NB4 (cell line): Measurements from ENCODE around the gene CARMIL1.

Experiments used
- DNase-seq: peaks from one replicate; pipeline ENCODE4 v3.0.0; 2010; ENCODE audit warnings: low read depth
- H3K4me3 ChIP-seq: one replicate; pipeline ENCODE4 v1.5.1; 2011; ENCODE audit warnings: mild to moderate bottlenecking, low read depth, low read length, moderate library complexity
- MAX ChIP-seq: IDR thresholded peaks from 2 replicates; pipeline ENCODE4 v1.6.1; 2011; ENCODE audit warnings: low read depth, low read length
- MYC ChIP-seq: IDR thresholded peaks from 2 replicates; pipeline ENCODE4 v1.6.1; 2011; ENCODE audit warnings: low read depth, low read length
- POLR2A ChIP-seq: IDR thresholded peaks from 2 replicates; pipeline ENCODE4 v1.6.1; 2011; ENCODE audit warnings: mild to moderate bottlenecking; ENCODE audit not compliant: insufficient read length; ENCODE audit errors: extremely low read depth
- TF ChIP-seq, protein P1 (sequence below): IDR thresholded peaks from one replicate; pipeline ENCODE4 v1.5.1; 2012; ENCODE audit warnings: low read depth, low read length

The CARMIL1 gene

DNA sequence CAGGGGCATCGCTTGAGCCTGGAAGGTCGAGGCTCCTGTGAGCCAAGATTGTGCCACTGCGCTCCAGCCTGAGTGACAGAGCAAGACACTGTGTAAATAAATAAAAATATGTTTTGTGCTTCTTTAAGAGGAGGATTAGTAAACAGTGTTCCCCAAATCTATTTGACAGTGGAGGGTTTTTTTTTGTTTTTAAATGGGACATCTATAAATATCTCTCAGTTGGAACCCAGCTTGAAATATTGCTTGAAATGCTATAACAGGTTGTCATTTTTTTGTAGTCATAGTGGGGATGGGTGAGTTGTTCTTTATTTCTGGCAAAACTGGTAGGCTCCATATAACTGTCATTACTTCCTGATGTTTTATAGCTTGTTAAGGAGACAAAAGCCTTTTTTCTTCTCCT, 54.3 kb downstream of the CARMIL1 start:
- H3K4me3 ChIP-seq, result no peak overlapping the region
- TF ChIP-seq MYC (no peak), MAX (no peak), POLR2A (no peak)
- TF ChIP-seq, protein P1, sequence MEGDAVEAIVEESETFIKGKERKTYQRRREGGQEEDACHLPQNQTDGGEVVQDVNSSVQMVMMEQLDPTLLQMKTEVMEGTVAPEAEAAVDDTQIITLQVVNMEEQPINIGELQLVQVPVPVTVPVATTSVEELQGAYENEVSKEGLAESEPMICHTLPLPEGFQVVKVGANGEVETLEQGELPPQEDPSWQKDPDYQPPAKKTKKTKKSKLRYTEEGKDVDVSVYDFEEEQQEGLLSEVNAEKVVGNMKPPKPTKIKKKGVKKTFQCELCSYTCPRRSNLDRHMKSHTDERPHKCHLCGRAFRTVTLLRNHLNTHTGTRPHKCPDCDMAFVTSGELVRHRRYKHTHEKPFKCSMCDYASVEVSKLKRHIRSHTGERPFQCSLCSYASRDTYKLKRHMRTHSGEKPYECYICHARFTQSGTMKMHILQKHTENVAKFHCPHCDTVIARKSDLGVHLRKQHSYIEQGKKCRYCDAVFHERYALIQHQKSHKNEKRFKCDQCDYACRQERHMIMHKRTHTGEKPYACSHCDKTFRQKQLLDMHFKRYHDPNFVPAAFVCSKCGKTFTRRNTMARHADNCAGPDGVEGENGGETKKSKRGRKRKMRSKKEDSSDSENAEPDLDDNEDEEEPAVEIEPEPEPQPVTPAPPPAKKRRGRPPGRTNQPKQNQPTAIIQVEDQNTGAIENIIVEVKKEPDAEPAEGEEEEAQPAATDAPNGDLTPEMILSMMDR, result no peak
- no peak for DNase-seq

DNA sequence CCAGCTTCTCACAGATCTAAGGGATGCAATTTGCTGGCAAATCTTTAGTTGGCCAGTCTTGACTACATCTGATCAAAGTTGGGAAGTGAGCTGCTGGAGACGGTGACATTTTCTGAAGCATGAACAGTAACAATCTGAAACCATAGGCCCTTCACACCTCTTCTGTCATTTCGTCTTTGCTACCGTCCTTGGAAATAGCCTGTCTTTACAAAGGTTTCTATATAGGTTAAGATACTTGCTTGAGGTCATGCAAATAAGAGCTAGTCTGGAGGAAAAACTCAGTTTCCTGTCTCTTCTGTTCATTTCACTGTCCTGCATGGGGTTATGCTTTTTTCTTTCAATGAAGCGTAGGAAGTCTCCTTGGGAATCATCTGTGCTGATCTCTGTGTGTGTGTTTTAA, 55.6 kb downstream of the CARMIL1 start:
- TF ChIP-seq, protein P1, result no peak
- TF ChIP-seq MYC (no peak), POLR2A (no peak), MAX (no peak)
- DNase-seq, result no peak
- H3K4me3 ChIP-seq, result no peak overlapping the region

DNA sequence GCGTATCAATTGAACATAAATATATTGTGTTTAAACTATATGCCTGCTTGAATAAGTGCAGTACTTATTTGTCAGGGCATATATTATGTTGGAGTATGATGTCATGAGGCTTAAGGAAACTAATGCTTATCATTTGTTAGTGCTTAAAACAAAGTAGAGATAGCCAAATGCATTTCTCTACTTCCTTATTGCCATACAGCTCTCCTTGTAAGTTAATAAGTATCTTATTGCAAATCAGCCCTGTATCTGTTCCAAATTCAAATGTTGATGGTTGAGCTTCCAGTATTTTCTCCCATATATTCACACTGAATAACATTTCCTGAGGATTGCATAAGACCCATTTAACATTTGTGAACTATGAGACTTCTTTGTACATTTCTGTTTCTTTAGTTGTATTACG, 57.8 kb downstream of the CARMIL1 start:
- no peak overlapping the region for H3K4me3 ChIP-seq
- TF ChIP-seq POLR2A, result no peak
- TF ChIP-seq, protein P1, result no peak
- TF ChIP-seq MAX, result no peak
- no peak for TF ChIP-seq MYC
- DNase-seq, result no peak

DNA sequence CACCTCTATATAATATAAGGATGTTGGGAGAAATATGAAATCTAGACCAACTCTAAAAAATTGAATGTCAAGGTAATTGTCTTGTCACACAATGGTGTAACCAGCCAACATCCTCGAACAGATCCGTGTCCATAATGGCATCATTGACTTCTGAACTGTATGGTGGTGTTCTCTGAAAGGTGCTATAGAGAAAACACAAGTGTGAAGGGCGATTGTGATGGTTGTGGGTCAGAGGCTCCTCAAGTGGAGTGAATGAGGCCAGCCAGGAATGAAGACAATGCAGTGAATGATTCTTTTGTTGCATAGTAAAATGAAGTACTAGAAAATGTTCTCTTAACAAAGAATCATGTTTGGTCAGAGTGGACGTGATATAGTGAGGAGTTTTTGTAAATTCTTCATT, 58.3 kb downstream of the CARMIL1 start:
- no peak for DNase-seq
- no peak for TF ChIP-seq MYC
- TF ChIP-seq POLR2A, result no peak
- TF ChIP-seq, protein P1, result no peak
- no peak for TF ChIP-seq MAX
- H3K4me3 ChIP-seq, result no peak overlapping the region

DNA sequence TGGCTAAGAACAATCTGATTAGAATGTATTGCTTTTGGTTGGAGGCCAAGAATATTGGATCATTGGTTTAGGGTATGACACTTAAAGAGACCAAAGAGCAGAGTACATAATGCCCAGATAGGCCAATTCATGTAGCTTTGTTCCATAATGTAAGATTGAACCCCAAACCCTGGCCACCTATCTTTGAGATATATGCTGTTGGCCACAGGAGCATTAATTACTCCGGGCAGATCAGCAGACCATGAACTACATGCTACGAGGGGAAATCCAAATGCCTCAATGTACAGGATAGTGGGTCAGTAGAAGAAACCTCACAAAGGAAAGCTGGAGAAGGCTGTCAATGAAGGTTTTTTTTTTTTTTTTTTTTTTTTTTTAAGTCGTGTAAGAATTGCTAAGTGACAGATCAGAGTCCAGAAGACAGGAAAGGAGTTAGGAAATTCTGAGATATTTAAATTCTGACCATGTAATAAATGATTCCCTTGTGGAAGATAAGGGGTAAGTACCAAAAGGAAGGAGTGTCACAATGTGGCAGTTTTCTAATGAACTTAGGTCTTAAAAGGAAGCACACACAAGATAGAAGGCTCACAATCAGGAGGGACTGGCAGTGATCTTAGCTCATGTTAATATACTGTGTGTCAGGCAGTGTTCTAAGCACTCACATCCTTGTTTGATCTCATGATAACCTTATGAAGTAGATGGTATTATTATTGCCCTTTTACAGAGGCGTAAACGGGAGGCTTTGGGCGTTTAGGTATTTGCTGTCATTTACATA, 61.4 kb downstream of the CARMIL1 start:
- TF ChIP-seq POLR2A (no peak), MYC (no peak), MAX (no peak)
- TF ChIP-seq, protein P1, result no peak
- no peak overlapping the region for H3K4me3 ChIP-seq
- DNase-seq, result no peak

- no peak overlapping the region for H3K4me3 ChIP-seq
- no peak for DNase-seq
- TF ChIP-seq POLR2A, result no peak
Observed at GRCh38 chr6:25341203-25341552, 62.0 kb downstream of the CARMIL1 start.
